GM12891 (cell line): ENCODE results near the gene RPUSD1.
A peak's percentile ranks its signal among the peaks of the same experiment; 100 is the strongest.

ENCODE experiments used
- DNase-seq: peaks from one replicate; pipeline ENCODE4 v3.0.0; 2011; ENCODE audit warnings: low spot score; ENCODE audit not compliant: insufficient read length
- FAIRE-seq: peaks from 2 replicates; lab custom pipeline; 2011; peaks lifted over from hg19 to GRCh38; lab: Jason Lieb, UNC
- PAX5 ChIP-seq: IDR thresholded peaks from 2 replicates; pipeline ENCODE4 v1.6.1; 2011; ENCODE audit warnings: low read length, moderate library complexity, mild to moderate bottlenecking; ENCODE audit not compliant: insufficient read depth, severe bottlenecking
- POLR2A ChIP-seq: IDR thresholded peaks from 2 replicates; pipeline ENCODE4 v1.6.1; 2011; ENCODE audit warnings: low read depth, low read length, control low read depth
- POLR2AphosphoS5 ChIP-seq: IDR thresholded peaks from 2 replicates; pipeline ENCODE4 v1.6.1; 2011; ENCODE audit warnings: low read depth, low read length, control low read depth
- POU2F2 ChIP-seq: IDR thresholded peaks from 2 replicates; pipeline ENCODE4 v1.6.1; 2011; ENCODE audit warnings: low read depth, mild to moderate bottlenecking, control low read depth, low read length, moderate library complexity
- SPI1 ChIP-seq: IDR thresholded peaks from 2 replicates; pipeline ENCODE4 v1.6.1; 2011; ENCODE audit warnings: low read depth, low read length, control low read depth
- TAF1 ChIP-seq: IDR thresholded peaks from 2 replicates; pipeline ENCODE4 v1.6.1; 2011; ENCODE audit warnings: low read depth, low read length, control low read depth

The RPUSD1 gene

DNA sequence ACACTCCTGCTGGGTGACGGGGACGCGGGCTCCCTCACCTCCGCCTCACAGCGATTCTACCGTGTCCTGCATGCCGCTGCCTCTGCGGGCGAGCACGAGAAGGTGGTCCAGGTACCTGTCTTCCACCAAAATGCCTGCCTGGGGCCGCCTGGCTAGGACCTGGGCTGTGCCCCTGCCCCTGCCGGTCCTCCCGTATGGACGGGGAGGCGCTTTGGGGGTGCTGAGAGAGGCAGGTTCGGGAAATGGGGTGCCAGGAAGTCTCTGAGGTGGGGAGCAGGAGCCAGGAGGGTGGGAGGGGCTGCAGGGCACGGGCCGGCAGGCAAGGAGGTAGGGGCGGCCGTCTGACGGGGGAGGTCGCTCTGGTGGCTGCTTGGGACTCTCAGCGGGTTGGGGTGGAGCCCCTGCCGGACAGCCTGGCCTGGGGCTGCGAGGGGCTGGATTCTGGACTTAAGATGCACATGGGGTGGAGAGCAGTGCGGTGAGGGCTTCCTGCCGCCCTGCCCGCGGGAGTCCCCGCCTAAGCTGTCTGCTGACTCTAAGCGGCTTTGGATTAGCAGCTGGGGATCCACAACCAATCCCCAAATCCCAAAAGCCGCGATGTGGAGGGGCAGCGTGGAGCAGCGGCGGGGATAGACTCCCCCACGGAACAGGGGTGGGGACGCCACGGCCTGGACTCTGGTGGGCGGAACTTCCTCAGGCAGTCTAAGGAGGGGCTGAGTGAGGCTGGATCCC lies 6.1 kb upstream of the RPUSD1 start:
- no peak for DNase-seq
- no peak for FAIRE-seq
- TF ChIP-seq POU2F2 (no peak), TAF1 (no peak), POLR2A (no peak)

GRCh38 chr16:793414-793813 lies 5.2 kb upstream of the RPUSD1 start:
- DNase-seq (no peak), FAIRE-seq (no peak)
- TF ChIP-seq SPI1 (no peak), POLR2AphosphoS5 (no peak), PAX5 (no peak), POLR2A (no peak), TAF1 (no peak), POU2F2 (no peak)

- FAIRE-seq, result no peak
- no peak for DNase-seq
- TF ChIP-seq POLR2AphosphoS5, result no peak
- TF ChIP-seq POLR2A, result no peak
- TF ChIP-seq TAF1, result no peak
- TF ChIP-seq SPI1, result no peak
- TF ChIP-seq PAX5, result no peak
These were observed 4.2 kb upstream of the RPUSD1 start for GRCh38 chr16:792221-792995.

GRCh38 chr16:791131-791530 lies 3.0 kb upstream of the RPUSD1 start:
- no peak for FAIRE-seq
- DNase-seq, result no peak
- TF ChIP-seq PAX5 (no peak), POLR2A (no peak), POLR2AphosphoS5 (no peak), SPI1 (no peak), TAF1 (no peak), POU2F2 (no peak)

DNA sequence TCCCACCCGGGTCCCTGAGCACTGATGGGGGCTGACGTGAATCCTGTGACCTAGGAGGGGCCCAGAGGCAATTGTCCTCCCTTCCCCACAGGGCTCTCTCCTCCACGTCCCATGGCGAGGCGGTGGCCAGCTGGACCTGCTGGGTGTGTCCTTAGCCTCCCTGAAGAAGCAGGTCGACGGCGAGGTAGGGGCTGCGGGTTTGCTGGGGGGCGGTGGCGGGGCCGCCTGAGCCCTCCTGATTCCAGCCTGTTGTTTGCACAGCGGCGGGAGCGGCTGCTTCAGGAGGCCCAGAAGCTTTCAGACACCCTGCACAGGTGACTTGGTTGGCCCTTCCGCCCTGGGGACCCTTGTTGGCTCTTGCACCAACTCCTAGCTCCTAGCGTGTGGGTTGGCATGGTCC lies 1.9 kb upstream of the RPUSD1 start:
- no peak for TF ChIP-seq SPI1
- no peak for TF ChIP-seq PAX5
- TF ChIP-seq POU2F2, result no peak
- no peak for TF ChIP-seq TAF1
- TF ChIP-seq POLR2AphosphoS5, result no peak
- no peak for TF ChIP-seq POLR2A
- FAIRE-seq (no peak), DNase-seq (no peak)

GRCh38 chr16:789191-789850 lies 1.1 kb upstream of the RPUSD1 start:
- TF ChIP-seq PAX5 (no peak), POU2F2 (no peak), SPI1 (no peak), POLR2AphosphoS5 (no peak), TAF1 (no peak), POLR2A (no peak)
- no peak for FAIRE-seq
- DNase-seq, result no peak

DNA sequence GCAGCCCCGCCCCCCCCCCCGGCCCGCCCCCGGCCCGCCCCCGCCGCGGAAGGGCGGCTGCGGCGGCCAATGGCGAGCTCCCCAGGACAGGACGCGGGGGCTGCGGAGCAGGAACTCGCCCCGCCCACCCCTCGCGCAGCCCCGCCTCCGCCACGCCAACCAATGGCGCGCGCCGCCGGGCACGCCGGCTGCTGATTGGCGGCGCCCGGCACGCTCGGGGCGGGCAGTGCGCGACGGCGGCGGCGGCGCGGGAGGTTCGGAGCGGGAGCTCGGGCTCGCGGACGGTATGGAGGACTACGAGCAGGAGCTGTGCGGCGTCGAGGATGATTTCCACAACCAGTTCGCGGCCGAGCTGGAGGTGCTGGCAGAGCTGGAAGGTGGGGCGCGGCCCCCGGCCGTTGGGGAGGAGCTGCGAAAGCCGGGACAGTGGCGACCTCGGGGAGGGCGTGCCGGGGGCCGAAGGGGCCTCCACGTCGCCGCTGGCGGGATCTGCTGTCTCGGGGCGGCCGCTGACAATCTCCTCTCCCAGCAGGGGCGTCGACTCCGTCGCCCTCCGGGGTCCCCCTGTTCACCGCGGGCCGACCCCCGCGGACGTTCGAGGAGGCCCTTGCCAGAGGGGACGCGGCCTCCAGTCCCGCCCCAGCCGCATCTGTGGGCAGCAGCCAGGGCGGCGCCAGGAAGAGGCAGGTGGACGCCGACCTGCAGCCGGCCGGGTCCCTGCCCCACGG lies 382 bp upstream of the RPUSD1 start, which contains the start of gene CHTF18:
CHTF18 (plus strand) TSS at position 222 of the 728 bp plus-strand sequence; CDS start at position 287, 65 bp downstream.
- peak; percentile 97 for FAIRE-seq
- no peak for TF ChIP-seq PAX5
- TF ChIP-seq POU2F2, result no peak
- no peak for TF ChIP-seq POLR2A
- no peak for TF ChIP-seq TAF1
- no peak for TF ChIP-seq SPI1
- TF ChIP-seq POLR2AphosphoS5, result no peak
- peak; percentile 100 for DNase-seq

DNA sequence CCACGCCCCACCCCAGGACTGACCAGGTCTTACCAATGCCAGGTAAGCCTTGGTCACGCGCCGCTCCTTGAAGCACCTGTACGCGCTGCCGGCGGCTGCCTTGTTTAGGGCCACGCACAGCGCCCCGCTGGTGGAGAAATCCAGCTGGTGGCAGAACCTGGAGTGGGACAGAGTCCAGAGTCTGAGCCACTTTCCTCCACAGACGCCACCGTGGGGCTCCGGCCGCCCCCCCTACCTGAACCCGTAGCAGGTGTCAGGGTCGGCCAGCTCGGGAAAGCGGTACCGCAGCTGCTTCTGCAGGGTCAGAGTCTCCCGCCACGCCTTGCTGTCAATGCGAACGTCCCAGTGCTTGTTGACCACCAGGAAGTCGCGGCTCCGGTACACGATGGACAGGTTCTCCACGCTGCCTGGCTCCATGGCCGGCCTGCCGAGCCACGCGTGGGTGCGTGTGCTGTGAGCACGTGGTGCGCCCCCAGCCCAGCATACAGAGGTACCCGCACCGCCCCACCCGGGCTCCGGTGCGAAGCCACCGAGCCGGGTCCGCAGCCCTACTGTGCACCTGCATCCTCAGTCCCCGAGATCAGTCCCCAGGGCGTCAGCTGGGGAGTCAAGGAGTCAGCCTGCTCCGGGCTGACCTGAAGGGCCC lies 737 bp downstream of the RPUSD1 start:
- no peak for DNase-seq
- no peak for TF ChIP-seq POU2F2
- no peak for TF ChIP-seq PAX5
- no peak for TF ChIP-seq TAF1
- TF ChIP-seq POLR2AphosphoS5, result no peak
- no peak for TF ChIP-seq SPI1
- no peak for TF ChIP-seq POLR2A
- FAIRE-seq, result peak; percentile 84
